H1 (cell line): ENCODE measurements around the gene PDE4B. TPM values are rescaled to one million over a fixed set of nuclear protein-coding genes. Genes with fewer than 3 reads are reported as not detected.

Source experiments
- CTCF ChIA-PET: fragments of 300-600 bp; sonication (Branson Sonifier 250); formaldehyde crosslinking; loops from one replicate; lab custom pipeline; 2021; ENCODE audit not compliant: partially characterized antibody; lab: Charles Lee
- POLR2A ChIA-PET: fragments of 300-600 bp; sonication (Branson Sonifier 250); formaldehyde crosslinking; loops from one replicate; lab custom pipeline; 2021; ENCODE audit warnings: inconsistent platforms; ENCODE audit not compliant: partially characterized antibody; lab: Charles Lee
- DNase-seq, 2 experiments: peaks; one replicate each; pipeline versions ENCODE4 v3.0.0 to v3.0.0-alpha.2; 2010 to 2022; ENCODE audit warnings: low spot score in 2 of 2, low read depth in 1 of 2, mixed read lengths in 1 of 2
- FAIRE-seq: peaks from 2 replicates; lab custom pipeline; 2011; peaks lifted over from hg19 to GRCh38; lab: Jason Lieb, UNC
- H2AFZ ChIP-seq: 2 replicates; pipeline ENCODE4 v1.8.1; 2012; ENCODE audit warnings: low read length, inconsistent platforms
- H2AK5ac ChIP-seq: 2 replicates; pipeline ENCODE4 v1.6.1; 2013; ENCODE audit warnings: low read depth, low read length
- H2BK120ac ChIP-seq: replicated peaks from 2 replicates; pipeline ENCODE3; 2013; ENCODE audit warnings: low read depth, low read length, inconsistent platforms
- H2BK12ac ChIP-seq: 2 replicates; pipeline ENCODE4 v1.6.1; 2013; ENCODE audit warnings: low read depth, low read length
- H2BK15ac ChIP-seq: 2 replicates; pipeline ENCODE4 v1.6.1; 2013; ENCODE audit warnings: low read length
- H2BK20ac ChIP-seq: 2 replicates; pipeline ENCODE4 v1.6.1; 2013; ENCODE audit warnings: low read length
- H2BK5ac ChIP-seq: 2 replicates; pipeline ENCODE4 v1.6.1; 2013; ENCODE audit warnings: low read depth, low read length
- H3K14ac ChIP-seq: 2 replicates; pipeline ENCODE4 v1.6.1; 2013; ENCODE audit warnings: inconsistent platforms; ENCODE audit not compliant: insufficient read length
- H3K18ac ChIP-seq: 2 replicates; pipeline ENCODE4 v1.6.1; 2013; ENCODE audit warnings: low read length; ENCODE audit errors: extremely low read depth
- H3K23ac ChIP-seq: 2 replicates; pipeline ENCODE4 v1.6.1; 2013; ENCODE audit warnings: inconsistent platforms; ENCODE audit not compliant: insufficient read length
- H3K23me2 ChIP-seq: 2 replicates; pipeline ENCODE4 v1.6.1; 2013; ENCODE audit warnings: low read depth, low read length
- H3K27ac ChIP-seq: 2 replicates; pipeline ENCODE4 v1.6.1; 2011; ENCODE audit warnings: low read depth, low read length, inconsistent platforms
- H3K27me3 ChIP-seq, 4 experiments: replicated peaks in 1 of 4; 1 replicate in 1 of 4; 2 replicates in 3 of 4; pipeline versions ENCODE4 v1.6.1 to v1.8.1; 2011 to 2013; ENCODE audit warnings: low read length in 3 of 4, mild to moderate bottlenecking in 3 of 4, inconsistent platforms in 2 of 4, mixed read lengths in 2 of 4, moderate library complexity in 1 of 4; ENCODE audit not compliant: control insufficient read depth in 3 of 4, insufficient read depth in 3 of 4; ENCODE audit errors: extremely low read depth in 1 of 4
- H3K36me3 ChIP-seq, 4 experiments: 2 replicates each; pipeline versions ENCODE4 v1.6.1 to v1.8.1; 2011 to 2013; ENCODE audit warnings: mild to moderate bottlenecking in 4 of 4, low read length in 3 of 4, moderate library complexity in 2 of 4, control low read depth in 1 of 4, inconsistent platforms in 1 of 4; ENCODE audit not compliant: insufficient read depth in 4 of 4, control insufficient read depth in 2 of 4
- H3K4ac ChIP-seq: replicated peaks from 2 replicates; pipeline ENCODE3; 2013; ENCODE audit warnings: low read length, low read depth, mixed read lengths, inconsistent platforms; ENCODE audit not compliant: insufficient read length
- H3K4me1 ChIP-seq, 4 experiments: replicated peaks in 1 of 4; 1 replicate in 1 of 4; 2 replicates in 3 of 4; pipeline versions ENCODE4 v1.6.1 to v1.8.1; 2011 to 2013; ENCODE audit warnings: low read length in 3 of 4, inconsistent platforms in 2 of 4, mixed read lengths in 1 of 4; ENCODE audit not compliant: insufficient read depth in 4 of 4, control insufficient read depth in 3 of 4
- H3K4me2 ChIP-seq, 2 experiments: 2 replicates each; pipeline versions ENCODE4 v1.6.1 to v1.8.1; 2011 to 2013; ENCODE audit warnings: low read depth in 2 of 2, low read length in 2 of 2, control low read depth in 1 of 2, inconsistent platforms in 1 of 2, mild to moderate bottlenecking in 1 of 2; ENCODE audit not compliant: insufficient read depth in 1 of 2
- H3K4me3 ChIP-seq, 4 experiments: fragments of 200-600, 300-600 bp in 1 of 4; sonication (generic), shearing (Covaris generic), sonication (Bioruptor Twin) in 1 of 4; 2 replicates each; pipeline versions ENCODE4 v1.5.1 to v1.8.1; 2011 to 2016; ENCODE audit warnings: low read length in 4 of 4, low read depth in 3 of 4, control low read depth in 2 of 4, inconsistent platforms in 2 of 4, mild to moderate bottlenecking in 2 of 4, mixed read lengths in 1 of 4, moderate library complexity in 1 of 4; ENCODE audit not compliant: insufficient read depth in 2 of 4; ENCODE audit errors: extremely low read depth in 1 of 4
- H3K56ac ChIP-seq: replicated peaks from 2 replicates; pipeline ENCODE3; 2013; ENCODE audit warnings: low read depth, mild to moderate bottlenecking, mixed read lengths, low read length, inconsistent platforms; ENCODE audit not compliant: insufficient read length
- H3K79me1 ChIP-seq: 2 replicates; pipeline ENCODE4 v1.6.1; 2013; ENCODE audit warnings: low read depth, low read length, control low read depth
- H3K79me2 ChIP-seq, 2 experiments: 2 replicates each; pipeline versions ENCODE4 v1.6.1 to v1.8.1; 2012 to 2013; ENCODE audit warnings: low read length in 2 of 2, mild to moderate bottlenecking in 2 of 2, inconsistent platforms in 1 of 2; ENCODE audit not compliant: insufficient read depth in 2 of 2, control insufficient read depth in 1 of 2
- H3K9ac ChIP-seq, 4 experiments: replicated peaks in 1 of 4; 1 replicate in 1 of 4; 2 replicates in 3 of 4; pipeline versions ENCODE4 v1.6.1 to v1.8.1; 2011 to 2013; ENCODE audit warnings: low read depth in 3 of 4, low read length in 3 of 4, control low read depth in 2 of 4, mild to moderate bottlenecking in 2 of 4, moderate library complexity in 2 of 4, inconsistent platforms in 1 of 4; ENCODE audit errors: extremely low read depth in 1 of 4
- H3K9me3 ChIP-seq, 2 experiments: 2 replicates each; pipeline versions ENCODE4 v1.6.1 to v1.8.1; 2012 to 2013; ENCODE audit warnings: mild to moderate bottlenecking in 2 of 2, moderate library complexity in 2 of 2, control low read depth in 1 of 2, inconsistent platforms in 1 of 2, low read depth in 1 of 2, low read length in 1 of 2, mixed read lengths in 1 of 2; ENCODE audit not compliant: insufficient read depth in 2 of 2
- H4K20me1 ChIP-seq, 2 experiments: replicated peaks in 1 of 2; 2 replicates each; pipeline versions ENCODE3 to v1.8.1; 2011 to 2013; ENCODE audit warnings: inconsistent platforms in 2 of 2, low read length in 2 of 2, mild to moderate bottlenecking in 1 of 2; ENCODE audit not compliant: insufficient read depth in 2 of 2, control insufficient read depth in 1 of 2
- H4K5ac ChIP-seq: 2 replicates; pipeline ENCODE4 v1.6.1; 2013; ENCODE audit warnings: low read length, low read depth, mixed read lengths, inconsistent platforms; ENCODE audit not compliant: insufficient read length
- H4K8ac ChIP-seq: 2 replicates; pipeline ENCODE4 v1.8.0; 2013; ENCODE audit warnings: mild to moderate bottlenecking, moderate library complexity, low read length, inconsistent platforms; ENCODE audit not compliant: insufficient read depth; ENCODE audit errors: extremely low read depth
- H4K91ac ChIP-seq: replicated peaks from 2 replicates; pipeline ENCODE3; 2013; ENCODE audit warnings: low read length, mixed read lengths, inconsistent platforms; ENCODE audit not compliant: insufficient read length
- ASH2L ChIP-seq: fragments of 200-600, 300-600 bp; sonication (generic); IDR thresholded peaks from one replicate; pipeline ENCODE4 v1.7.1; 2017; ENCODE audit warnings: low read length
- BACH1 ChIP-seq: IDR thresholded peaks from 2 replicates; pipeline ENCODE4 v1.6.1; 2012; ENCODE audit warnings: low read length, improper control_type of control experiment
- CEBPB ChIP-seq: IDR thresholded peaks from 2 replicates; pipeline ENCODE4 v1.6.1; 2012; ENCODE audit warnings: low read depth, low read length
- EP300 ChIP-seq, 2 experiments: IDR thresholded peaks; 1 replicate in 1 of 2; 2 replicates in 1 of 2; pipeline ENCODE4 v1.6.1; 2011 to 2012; ENCODE audit warnings: low read depth in 2 of 2, low read length in 2 of 2, mild to moderate bottlenecking in 2 of 2, borderline replicate concordance in 1 of 2, inconsistent platforms in 1 of 2, moderate library complexity in 1 of 2
- HDAC2 ChIP-seq, 2 experiments: fragments of 300-600 bp in 1 of 2; sonication (generic) in 1 of 2; IDR thresholded peaks; 2 replicates each; pipeline ENCODE4 v1.6.1; 2011 to 2012; ENCODE audit warnings: low read depth in 2 of 2, low read length in 2 of 2, mild to moderate bottlenecking in 2 of 2, moderate library complexity in 2 of 2, borderline replicate concordance in 1 of 2, inconsistent platforms in 1 of 2
- JUND ChIP-seq: IDR thresholded peaks from 2 replicates; pipeline ENCODE4 v1.6.1; 2011; ENCODE audit warnings: mild to moderate bottlenecking, improper control_type of control experiment, low read length
- NRF1 ChIP-seq: IDR thresholded peaks from 2 replicates; pipeline ENCODE4 v1.6.1; 2011; ENCODE audit warnings: mild to moderate bottlenecking, low read depth, low read length, improper control_type of control experiment
- RAD21 ChIP-seq, 2 experiments: IDR thresholded peaks in 1 of 2; conservative IDR thresholded peaks in 1 of 2; 2 replicates each; pipeline ENCODE4 v1.6.1; 2011; ENCODE audit warnings: low read depth in 2 of 2, low read length in 2 of 2, improper control_type of control experiment in 1 of 2, inconsistent platforms in 1 of 2, mild to moderate bottlenecking in 1 of 2, moderate library complexity in 1 of 2
- RFX5 ChIP-seq: IDR thresholded peaks from 2 replicates; pipeline ENCODE4 v1.6.1; 2011; ENCODE audit warnings: low read depth, low read length, improper control_type of control experiment, borderline replicate concordance
- SAP30 ChIP-seq: fragments of 300-600 bp; sonication (generic); IDR thresholded peaks from 2 replicates; pipeline ENCODE4 v1.7.1; 2012; ENCODE audit warnings: low read length, moderate library complexity, mild to moderate bottlenecking, inconsistent platforms; ENCODE audit not compliant: insufficient read depth, insufficient replicate concordance
- SP2 ChIP-seq: IDR thresholded peaks from 2 replicates; pipeline ENCODE4 v1.6.1; 2012; ENCODE audit warnings: mild to moderate bottlenecking, low read length, inconsistent platforms
- SUZ12 ChIP-seq: fragments of 200-600 bp; sonication (generic); IDR thresholded peaks from 2 replicates; pipeline ENCODE4 v1.6.1; 2012; ENCODE audit warnings: mild to moderate bottlenecking, inconsistent platforms, low read length, moderate library complexity, mixed read lengths
- TEAD4 ChIP-seq: IDR thresholded peaks from 2 replicates; pipeline ENCODE4 v1.6.1; 2012; ENCODE audit warnings: low read depth, low read length, inconsistent platforms, mixed read lengths
- YY1 ChIP-seq: IDR thresholded peaks from 2 replicates; pipeline ENCODE4 v1.6.1; 2011; ENCODE audit warnings: low read depth, mild to moderate bottlenecking, low read length
- WGBS, 2 experiments: shearing (Covaris generic) in 1 of 2; methylation state at CpG; one replicate each; pipeline versions ENCODE4 v1.1.6 to v1.1.7; 2013 to 2015; ENCODE audit warnings: low lambda C conversion rate in 2 of 2, mixed read lengths in 2 of 2, inconsistent platforms in 1 of 2, low coverage in 1 of 2, missing lambda C conversion rate in 1 of 2; ENCODE audit not compliant: insufficient replicate concordance in 2 of 2, insufficient coverage in 1 of 2, insufficient read length in 1 of 2; ENCODE audit errors: extremely low coverage in 1 of 2, missing lambda C conversion rate in 1 of 2; 5-methylcytosine and 5-hydroxymethylcytosine counted together
- polyA plus RNA-seq, 7 experiments: library from polyadenylated mRNA; depleted of rRNA in 3 of 7; stranded (reverse) in 5 of 7; unstranded in 2 of 7; fragments of >200 nt in 5 of 7; fragments of 200-250 nt in 2 of 7; gene quantifications; 1 replicate in 5 of 7; 2 replicates in 1 of 7; 4 replicates in 1 of 7; pipeline versions ENCODE4 v1.2.1 to v1.2.3, GENCODE V29; 2011 to 2013; ENCODE audit warnings: missing spikeins in 2 of 7, mixed read lengths in 2 of 7
- total RNA-seq: library from RNA; stranded (reverse); fragmentation: NEBNext Ultra II Directional; extraction: Animal tissue kit (Norgen Biotek cat#: 25700); gene quantifications from 2 replicates; pipeline ENCODE4 v1.2.1, GENCODE V29; 2021

The PDE4B gene
- total and polyA plus RNA-seq, 2 of the 8 experiments (the other 6 are each of a cell fraction or from before 2014, with no cell fraction given): 5.0 to 15.1 TPM

DNA sequence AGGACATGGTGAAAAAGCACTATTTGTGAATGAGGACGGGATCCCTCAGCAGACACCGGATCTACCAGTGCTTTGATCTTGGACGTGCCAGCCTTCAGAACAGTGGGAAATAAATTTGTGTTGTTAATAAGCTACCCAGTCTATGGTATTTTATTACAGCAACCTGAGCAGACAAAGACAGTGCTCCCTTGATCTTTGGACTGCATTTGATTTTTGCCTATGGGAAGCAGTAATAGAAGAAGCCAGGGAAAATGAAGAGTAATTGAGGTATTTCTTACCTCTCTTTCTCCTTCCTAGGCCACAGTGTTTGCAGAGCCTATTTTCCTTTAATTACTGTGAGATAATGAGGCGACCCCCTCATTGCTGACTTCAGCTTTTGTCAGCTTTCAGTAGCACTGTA is 87.9 kb downstream of the PDE4B start:
- CTCF ChIA-PET: no interaction called here
- Histone ChIP-seq H2BK20ac (no peak overlapping the region), H4K91ac (no peak overlapping the region), H2AFZ (0 out of 2 replicates have a peak overlapping the region, but pooled peaks have one; percentile 49), H3K9ac (no peak overlapping the region), H4K8ac (no peak overlapping the region), H2BK120ac (no peak overlapping the region), H3K27ac (no peak overlapping the region), H3K4me2 (no peak overlapping the region), H3K56ac (no peak overlapping the region), H4K20me1 (no peaks in the 10 kb centered on the region), H2BK12ac (no peak overlapping the region), H3K4me3 (no peak overlapping the region), H3K27me3 (no peaks in the 10 kb centered on the region), H3K23ac (no peak overlapping the region), H2AK5ac (no peak overlapping the region), H3K36me3 (no peaks in the 10 kb centered on the region), H3K4me1 (no peaks in the 10 kb centered on the region), H3K79me1 (no peaks in the 10 kb centered on the region), H2BK5ac (no peak overlapping the region), H3K79me2 (no peaks in the 10 kb centered on the region), H3K9me3 (no peaks in the 10 kb centered on the region), H3K23me2 (no peaks in the 10 kb centered on the region), H3K18ac (no peak overlapping the region), H3K4ac (no peak overlapping the region), H3K14ac (no peak overlapping the region), H4K5ac (no peak overlapping the region), H2BK15ac (no peak overlapping the region)
- 85% methylated on average over 4 of the region's 4 CpGs; no CpG with 5 or more reads in 1 of the 2 experiments for WGBS, 2 experiments
- FAIRE-seq: no peak
- POLR2A ChIA-PET: no interaction called here
- no peak for DNase-seq
- TF ChIP-seq HDAC2 (IDR thresholded peaks at IDR 0.05; ENCODE audit: borderline replicate concordance in 1 of 2, low read depth in 2 of 2, low read length in 2 of 2): no peak
- TF ChIP-seq SUZ12: no peak
- no peak for TF ChIP-seq SP2
- TF ChIP-seq RFX5: no peak
- no peak for TF ChIP-seq BACH1
- TF ChIP-seq SAP30: no peak
- no peak for TF ChIP-seq ASH2L
- no peak for TF ChIP-seq YY1
- no peak for TF ChIP-seq CEBPB
- TF ChIP-seq NRF1: no peak
- no peak for TF ChIP-seq RAD21 (IDR thresholded peaks at IDR 0.05 in 1 of 2, conservative IDR thresholded peaks at IDR 0.05 in 1 of 2; ENCODE audit: low read depth in 2 of 2, low read length in 2 of 2)
- no peak for TF ChIP-seq JUND
- no peak for TF ChIP-seq EP300 (IDR thresholded peaks at IDR 0.05; ENCODE audit: borderline replicate concordance in 1 of 2, low read depth in 2 of 2, low read length in 2 of 2)
- no peak for TF ChIP-seq TEAD4
